ENCODE measurements around the gene GNAO1. TPM values are rescaled to one million over a fixed set of nuclear protein-coding genes. Genes with fewer than 3 reads are reported as not detected.
A peak's percentile ranks its signal among the peaks of the same experiment; 100 is the strongest.

Gene GNAO1
- total and polyA plus RNA-seq, 2 of the 13 experiments (the other 11 are each of a cell fraction or from before 2014, with no cell fraction given): not detected

GRCh38 chr16:56356276-56357240 is 165.3 kb downstream of the GNAO1 start (continued):
- TF ChIP-seq HMGXB4 (CRISPR knock-in tag; IDR thresholded peaks at IDR 0.05; ENCODE audit: borderline replicate concordance in 1 of 2, low read depth in 1 of 2) (peak; percentile 99), ZSCAN25 (CRISPR knock-in tag; IDR thresholded peaks at IDR 0.05) (peak; percentile 92), SNAPC2 (CRISPR knock-in tag; IDR thresholded peaks at IDR 0.05) (peak; percentile 52; the same call in 1 of the 2 replicates), TBX2 (CRISPR knock-in tag; IDR thresholded peaks at IDR 0.05; ENCODE audit: borderline replicate concordance) (peak; percentile 60; the same call in 1 of the 2 replicates), DR1 (CRISPR knock-in tag; IDR thresholded peaks at IDR 0.05) (peak; percentile 66), KDM2A (CRISPR knock-in tag; IDR thresholded peaks at IDR 0.05; ENCODE audit: borderline replicate concordance, low read depth) (peak; percentile 95), ZNF407 (CRISPR knock-in tag; IDR thresholded peaks at IDR 0.05; ENCODE audit: not compliant biosample characterization) (peak; percentile 74), ZNF451 (CRISPR knock-in tag; IDR thresholded peaks at IDR 0.05) (peak; percentile 85), CEBPG (CRISPR knock-in tag; IDR thresholded peaks at IDR 0.05) (peak; percentile 55; the same call in 1 of the 2 replicates), SOX13 (IDR thresholded peaks at IDR 0.05) (no peak), SOX13 (CRISPR knock-in tag; conservative IDR thresholded peaks at IDR 0.05 in 1 of 2, IDR thresholded peaks at IDR 0.05 in 1 of 2) (peak in 1 of 2 experiments; percentile 14; a peak in 1 of 4 replicates), NR2C2 (CRISPR knock-in tag; IDR thresholded peaks at IDR 0.05; ENCODE audit: borderline replicate concordance) (no peak), MTA1 (CRISPR knock-in tag; IDR thresholded peaks at IDR 0.05; ENCODE audit: borderline replicate concordance) (peak; percentile 87; the same call in 1 of the 2 replicates), ATF2 (CRISPR knock-in tag; IDR thresholded peaks at IDR 0.05) (peak; percentile 47; the same call in 1 of the 2 replicates), TBP (CRISPR knock-in tag; IDR thresholded peaks at IDR 0.05) (no peak), ZKSCAN8 (CRISPR knock-in tag; IDR thresholded peaks at IDR 0.05; ENCODE audit: borderline replicate concordance) (peak; percentile 80; the same call in 1 of the 2 replicates)

Measured in HepG2 (cell line).